CD4-positive, alpha-beta memory T cell (primary cell): ENCODE results near the gene CHAF1A. TPM values are rescaled to one million over a fixed set of nuclear protein-coding genes. Genes with fewer than 3 reads are reported as not detected.
A peak's percentile ranks its signal among the peaks of the same experiment; 100 is the strongest.

Experiments used
- CTCF ChIA-PET: fragments of 350-600 bp; sonication (Branson Sonifier 250); formaldehyde crosslinking; loops from one replicate; lab custom pipeline; 2021; ENCODE audit warnings: inconsistent platforms; ENCODE audit not compliant: partially characterized antibody; lab: Charles Lee
- POLR2A ChIA-PET: fragments of 350-600 bp; sonication (Branson Sonifier 250); formaldehyde crosslinking; loops from one replicate; lab custom pipeline; 2021; ENCODE audit not compliant: partially characterized antibody; lab: Charles Lee
- DNase-seq, 5 donors: peaks; one replicate each; pipeline versions ENCODE4 v3.0.0 to v3.0.0-alpha.2; 2020 to 2022; ENCODE audit warnings: mixed read lengths in 1 of 5
- H3K27ac ChIP-seq: one replicate; pipeline ENCODE4 v1.7.0; 2013; ENCODE audit warnings: low read depth, low read length
- H3K27me3 ChIP-seq: 2 replicates; pipeline ENCODE4 v1.7.0; 2013; ENCODE audit warnings: mild to moderate bottlenecking, low read length, moderate library complexity; ENCODE audit not compliant: insufficient read depth
- H3K36me3 ChIP-seq: 2 replicates; pipeline ENCODE4 v1.7.0; 2013; ENCODE audit warnings: mild to moderate bottlenecking, low read length, moderate library complexity; ENCODE audit not compliant: insufficient read depth
- H3K4me1 ChIP-seq: 2 replicates; pipeline ENCODE4 v1.7.0; 2013; ENCODE audit warnings: mild to moderate bottlenecking, low read length, moderate library complexity; ENCODE audit not compliant: insufficient read depth
- H3K4me3 ChIP-seq, 2 donors: one replicate each; pipeline ENCODE4 v1.7.0; 2013; ENCODE audit warnings: low read length in 2 of 2, mild to moderate bottlenecking in 1 of 2
- H3K9me3 ChIP-seq, 2 donors: one replicate each; pipeline ENCODE4 v1.7.0; 2013; ENCODE audit warnings: low read length in 2 of 2, control low read depth in 1 of 2; ENCODE audit not compliant: control insufficient read depth in 1 of 2
- H3K27ac Mint-ChIP-seq, 7 donors: one replicate each; pipeline ENCODE4 v1.8.0; 2020 to 2021; ENCODE audit warnings: mixed read lengths in 7 of 7, mild to moderate bottlenecking in 6 of 7, inconsistent platforms in 3 of 7, moderate library complexity in 3 of 7
- H3K27me3 Mint-ChIP-seq, 2 donors: one replicate each; pipeline ENCODE4 v1.8.0; 2020 to 2021; ENCODE audit warnings: mixed read lengths in 2 of 2
- H3K36me3 Mint-ChIP-seq, 2 donors: one replicate each; pipeline ENCODE4 v1.8.0; 2020 to 2021; ENCODE audit warnings: mixed read lengths in 2 of 2, inconsistent platforms in 1 of 2, mild to moderate bottlenecking in 1 of 2
- H3K4me1 Mint-ChIP-seq, 4 donors: one replicate each; pipeline ENCODE4 v1.8.0; 2020 to 2021; ENCODE audit warnings: mixed read lengths in 4 of 4, mild to moderate bottlenecking in 1 of 4
- H3K4me3 Mint-ChIP-seq, 8 donors: one replicate each; pipeline ENCODE4 v1.8.0; 2020 to 2021; ENCODE audit warnings: mixed read lengths in 8 of 8, mild to moderate bottlenecking in 7 of 8, moderate library complexity in 6 of 8, inconsistent platforms in 3 of 8
- H3K9me3 Mint-ChIP-seq, 8 donors: one replicate each; pipeline ENCODE4 v1.8.0; 2020 to 2021; ENCODE audit warnings: mixed read lengths in 8 of 8, mild to moderate bottlenecking in 5 of 8, inconsistent platforms in 3 of 8, moderate library complexity in 1 of 8
- intact Hi-C: fragments of 100-400 bp; cut with micrococcal nuclease; formaldehyde crosslinking; loops from one replicate; pipeline ENCODE4 v1.15.1; 2023
- polyA plus RNA-seq, 2 donors: library from polyadenylated mRNA; unstranded; fragments of 300-500 nt; fragmentation: Illumina TruSeq; gene quantifications; one replicate each; pipeline ENCODE4 v1.2.3, GENCODE V29; 2021
- total RNA-seq, 2 experiments: library from RNA; stranded (reverse); gene quantifications; one replicate each; pipeline ENCODE4 v1.2.3, GENCODE V29; 2021

CHAF1A gene
- total and polyA plus RNA-seq, 4 experiments from 2014 or later = 2.8 to 18.1 (median 9.2) TPM

GRCh38 chr19:4374498-4375163 is 27.8 kb upstream of the CHAF1A start:
- peaks cover 12 to 73% (median 46%) of the 10 kb centered on the region in 4 donors for H3K4me1 Mint-ChIP-seq
- POLR2A ChIA-PET = interaction anchor here (0.6 to 1.6 kb wide), 4 partner anchors 8 to 25 kb away, joined by 3 to 4 read pairs (median 4); partner anchors contain the start of gene SH3GL1
- peak overlapping the region in 1 of 7 donors; percentile 80 for H3K27ac Mint-ChIP-seq
- Histone ChIP-seq H3K27ac (no peak overlapping the region), H3K4me3 (no peak overlapping the region), H3K36me3 (no peaks in the 10 kb centered on the region), H3K9me3 (no peaks in the 10 kb centered on the region), H3K4me1 (peaks cover 95% of the 10 kb centered on the region), H3K27me3 (no peaks in the 10 kb centered on the region)
- intact Hi-C loops = no loop called here
- H3K4me3 Mint-ChIP-seq = no peak overlapping the region
- DNase-seq = no peak
- H3K36me3 Mint-ChIP-seq = peaks cover 3 to 5% of the 10 kb centered on the region in 2 donors
- no peaks in the 10 kb centered on the region for H3K27me3 Mint-ChIP-seq
- H3K9me3 Mint-ChIP-seq = no peaks in the 10 kb centered on the region
- CTCF ChIA-PET = interaction anchor here (1.2 to 4.0 kb wide), 4 partner anchors 9 to 31 kb away, joined by 3 to 15 read pairs (median 6); partner anchors contain the start of genes MPND and SH3GL1

- Histone ChIP-seq H3K36me3 (no peaks in the 10 kb centered on the region), H3K4me1 (peaks cover 95% of the 10 kb centered on the region), H3K4me3 (no peak overlapping the region), H3K9me3 (no peaks in the 10 kb centered on the region), H3K27ac (no peak overlapping the region), H3K27me3 (no peaks in the 10 kb centered on the region)
- Mint-ChIP-seq H3K9me3 (no peaks in the 10 kb centered on the region), H3K36me3 (peaks cover 3 to 5% of the 10 kb centered on the region in 2 donors), H3K27me3 (no peaks in the 10 kb centered on the region), H3K4me1 (peaks cover 19 to 73% (median 48%) of the 10 kb centered on the region in 4 donors), H3K27ac (peak overlapping the region in 6 of 7 donors; percentile 29 to 85 (median 63)), H3K4me3 (peak overlapping the region in 1 of 8 donors; percentile 15)
- intact Hi-C loops = no loop called here
- DNase-seq = no peak
- CTCF ChIA-PET = interaction anchor here (0.6 to 4.0 kb wide), 5 partner anchors 10 to 108 kb away, joined by 3 to 15 read pairs (median 3); partner anchors contain the start of genes MPND and SH3GL1
- POLR2A ChIA-PET = interaction anchor here (0.6 to 1.6 kb wide), 4 partner anchors 9 to 25 kb away, joined by 3 to 4 read pairs (median 4); partner anchors contain the start of gene SH3GL1
Observed at GRCh38 chr19:4375164-4376027, 27.0 kb upstream of the CHAF1A start.

- peaks cover 21 to 73% (median 47%) of the 10 kb centered on the region in 4 donors for H3K4me1 Mint-ChIP-seq
Observed at GRCh38 chr19:4376028-4376670, 26.3 kb upstream of the CHAF1A start.

GRCh38 chr19:4376671-4376990 is 25.8 kb upstream of the CHAF1A start:
- no peaks in the 10 kb centered on the region for H3K9me3 Mint-ChIP-seq
- H3K4me1 Mint-ChIP-seq = peaks cover 24 to 71% (median 48%) of the 10 kb centered on the region in 4 donors
- H3K27me3 Mint-ChIP-seq = no peaks in the 10 kb centered on the region
- no peaks in the 10 kb centered on the region for H3K27me3 ChIP-seq
- H3K4me3 ChIP-seq = no peak overlapping the region
- H3K27ac ChIP-seq = no peak overlapping the region
- no peak for DNase-seq
- peak overlapping the region; percentile 46 to 95 (median 79) for H3K27ac Mint-ChIP-seq
- H3K9me3 ChIP-seq = no peaks in the 10 kb centered on the region
- intact Hi-C loops = no loop called here
- H3K36me3 ChIP-seq = no peaks in the 10 kb centered on the region
- no peak overlapping the region for H3K4me3 Mint-ChIP-seq
- H3K36me3 Mint-ChIP-seq = peaks cover 3 to 5% of the 10 kb centered on the region in 2 donors
- POLR2A ChIA-PET = interaction anchor here (2.3 kb wide), 1 partner anchor 24 kb away, joined by 8 read pairs; the partner anchor contains the start of gene SH3GL1
- CTCF ChIA-PET = interaction anchor here (0.6 to 4.0 kb wide), 3 partner anchors 24 to 1973 kb away, joined by 3 to 15 read pairs (median 3); no protein-coding TSS in a partner anchor
- peaks cover 94% of the 10 kb centered on the region for H3K4me1 ChIP-seq

More at GRCh38 chr19:4376028-4376670, 26.3 kb upstream of the CHAF1A start:
- Mint-ChIP-seq H3K27ac (peak overlapping the region; percentile 71 to 95 (median 82)), H3K9me3 (no peaks in the 10 kb centered on the region), H3K27me3 (no peaks in the 10 kb centered on the region), H3K4me3 (peak overlapping the region in 1 of 8 donors; percentile 15), H3K36me3 (peaks cover 3 to 5% of the 10 kb centered on the region in 2 donors)
- no peak for DNase-seq
- H3K4me1 ChIP-seq = peaks cover 95% of the 10 kb centered on the region
- no peak overlapping the region for H3K27ac ChIP-seq
- no peaks in the 10 kb centered on the region for H3K9me3 ChIP-seq
- intact Hi-C loops = no loop called here
- no peak overlapping the region for H3K4me3 ChIP-seq
- POLR2A ChIA-PET = interaction anchor here (1.5 to 2.3 kb wide), 2 partner anchors 10 to 24 kb away, joined by 3 to 8 read pairs; partner anchors contain the start of gene SH3GL1
- no peaks in the 10 kb centered on the region for H3K36me3 ChIP-seq
- CTCF ChIA-PET = interaction anchor here (0.6 to 4.0 kb wide), 5 partner anchors 24 to 1972 kb away, joined by 3 to 15 read pairs (median 3); partner anchors contain the start of genes MPND and SH3GL1
- no peaks in the 10 kb centered on the region for H3K27me3 ChIP-seq

GRCh38 chr19:4376991-4377781 is 25.3 kb upstream of the CHAF1A start:
- Histone ChIP-seq H3K4me3 (no peak overlapping the region), H3K36me3 (no peaks in the 10 kb centered on the region), H3K27me3 (no peaks in the 10 kb centered on the region), H3K9me3 (no peaks in the 10 kb centered on the region), H3K4me1 (peaks cover 89% of the 10 kb centered on the region), H3K27ac (no peak overlapping the region)
- CTCF ChIA-PET = interaction anchor here (0.6 to 4.0 kb wide), 3 partner anchors 25 to 1973 kb away, joined by 3 to 15 read pairs (median 3); no protein-coding TSS in a partner anchor
- POLR2A ChIA-PET = interaction anchor here (0.5 to 2.3 kb wide), 2 partner anchors 23 to 1038 kb away, joined by 3 to 8 read pairs; partner anchors contain the start of gene SH3GL1
- intact Hi-C loops = no loop called here
- no peaks in the 10 kb centered on the region for H3K9me3 Mint-ChIP-seq
- H3K4me3 Mint-ChIP-seq = no peak overlapping the region
- peaks cover 3 to 5% of the 10 kb centered on the region in 2 donors for H3K36me3 Mint-ChIP-seq
- peak overlapping the region in 6 of 7 donors; percentile 25 to 95 (median 70) for H3K27ac Mint-ChIP-seq
- H3K27me3 Mint-ChIP-seq = no peaks in the 10 kb centered on the region
- peaks cover 26 to 74% (median 51%) of the 10 kb centered on the region in 4 donors for H3K4me1 Mint-ChIP-seq
- no peak for DNase-seq

- Histone ChIP-seq H3K27me3 (no peaks in the 10 kb centered on the region), H3K9me3 (no peaks in the 10 kb centered on the region), H3K4me1 (peaks cover 73% of the 10 kb centered on the region), H3K36me3 (peaks cover 5% of the 10 kb centered on the region), H3K4me3 (no peak overlapping the region), H3K27ac (peak overlapping the region; percentile 78)
- DNase-seq = no peak
- ChIA-PET POLR2A (interaction anchor here (2.1 to 2.4 kb wide), 2 partner anchors 9 to 23 kb away, joined by 12 to 22 read pairs; partner anchors contain the start of gene CHAF1A), CTCF (interaction anchor here (1.6 to 2.8 kb wide), 2 partner anchors 9 to 21 kb away, joined by 4 to 15 read pairs; partner anchors contain the start of gene SH3GL1)
- no peaks in the 10 kb centered on the region for H3K27me3 Mint-ChIP-seq
- intact Hi-C loops = no loop called here
- peak overlapping the region; percentile 88 to 99 (median 98) for H3K27ac Mint-ChIP-seq
- no peaks in the 10 kb centered on the region for H3K9me3 Mint-ChIP-seq
- peak overlapping the region in 7 of 8 donors; percentile 17 to 92 (median 87) for H3K4me3 Mint-ChIP-seq
- H3K36me3 Mint-ChIP-seq = peaks cover 2 to 9% of the 10 kb centered on the region in 2 donors
- H3K4me1 Mint-ChIP-seq = peaks cover 27 to 69% (median 46%) of the 10 kb centered on the region in 4 donors
Observed at GRCh38 chr19:4378886-4379285, 23.6 kb upstream of the CHAF1A start.
